Retinal pigment epithelial cell (primary cell): ENCODE measurements around the gene APOOL.
"Not testable (repeated sequence)": the region's sequence is repeated elsewhere in the genome, so short reads cannot be mapped to it uniquely, and the experiment has no call there.

Experiments used
- DNase-seq: peaks from one replicate; pipeline ENCODE4 v3.0.0-alpha.2; 2010; ENCODE audit warnings: low read depth
- H3K4me3 ChIP-seq: 2 replicates; pipeline ENCODE4 v1.5.1; 2011; ENCODE audit warnings: mild to moderate bottlenecking, low read length, control low read depth, moderate library complexity
- TF ChIP-seq, protein P1 (sequence below): conservative IDR thresholded peaks from 2 replicates; pipeline ENCODE4 v1.5.1; 2011; ENCODE audit warnings: low read depth, low read length, control low read depth, inconsistent platforms

The APOOL gene

GRCh38 chrX:85012098-85012497 is 8.4 kb downstream of the APOOL start:
- no peak overlapping the region for H3K4me3 ChIP-seq
- DNase-seq, result no peak
- TF ChIP-seq, protein P1, sequence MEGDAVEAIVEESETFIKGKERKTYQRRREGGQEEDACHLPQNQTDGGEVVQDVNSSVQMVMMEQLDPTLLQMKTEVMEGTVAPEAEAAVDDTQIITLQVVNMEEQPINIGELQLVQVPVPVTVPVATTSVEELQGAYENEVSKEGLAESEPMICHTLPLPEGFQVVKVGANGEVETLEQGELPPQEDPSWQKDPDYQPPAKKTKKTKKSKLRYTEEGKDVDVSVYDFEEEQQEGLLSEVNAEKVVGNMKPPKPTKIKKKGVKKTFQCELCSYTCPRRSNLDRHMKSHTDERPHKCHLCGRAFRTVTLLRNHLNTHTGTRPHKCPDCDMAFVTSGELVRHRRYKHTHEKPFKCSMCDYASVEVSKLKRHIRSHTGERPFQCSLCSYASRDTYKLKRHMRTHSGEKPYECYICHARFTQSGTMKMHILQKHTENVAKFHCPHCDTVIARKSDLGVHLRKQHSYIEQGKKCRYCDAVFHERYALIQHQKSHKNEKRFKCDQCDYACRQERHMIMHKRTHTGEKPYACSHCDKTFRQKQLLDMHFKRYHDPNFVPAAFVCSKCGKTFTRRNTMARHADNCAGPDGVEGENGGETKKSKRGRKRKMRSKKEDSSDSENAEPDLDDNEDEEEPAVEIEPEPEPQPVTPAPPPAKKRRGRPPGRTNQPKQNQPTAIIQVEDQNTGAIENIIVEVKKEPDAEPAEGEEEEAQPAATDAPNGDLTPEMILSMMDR, result no peak

DNA sequence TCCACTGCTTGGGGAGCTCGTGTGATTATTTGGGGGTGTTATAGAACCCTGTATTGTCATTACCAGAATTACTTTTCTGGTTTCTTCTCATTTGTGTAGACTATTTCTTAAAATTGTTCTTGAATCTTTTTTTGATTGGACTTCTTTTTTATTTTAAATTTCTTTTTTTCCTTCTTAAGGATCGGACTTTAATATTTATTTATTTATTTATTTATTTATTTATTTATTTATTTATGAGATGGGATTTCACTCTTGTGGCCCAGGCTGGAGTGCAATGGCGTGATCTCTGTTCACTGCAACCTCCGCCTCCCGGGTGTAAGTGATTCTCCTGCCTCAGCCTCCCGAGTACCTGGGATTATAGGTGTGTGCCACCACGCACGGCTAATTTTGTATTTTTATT is 11.7 kb downstream of the APOOL start:
- not testable (repeated sequence) for DNase-seq, H3K4me3 ChIP-seq

GRCh38 chrX:85017721-85018120 is 14.0 kb downstream of the APOOL start:
- no peak overlapping the region for H3K4me3 ChIP-seq
- no peak for DNase-seq
- TF ChIP-seq, protein P1, result no peak

DNA sequence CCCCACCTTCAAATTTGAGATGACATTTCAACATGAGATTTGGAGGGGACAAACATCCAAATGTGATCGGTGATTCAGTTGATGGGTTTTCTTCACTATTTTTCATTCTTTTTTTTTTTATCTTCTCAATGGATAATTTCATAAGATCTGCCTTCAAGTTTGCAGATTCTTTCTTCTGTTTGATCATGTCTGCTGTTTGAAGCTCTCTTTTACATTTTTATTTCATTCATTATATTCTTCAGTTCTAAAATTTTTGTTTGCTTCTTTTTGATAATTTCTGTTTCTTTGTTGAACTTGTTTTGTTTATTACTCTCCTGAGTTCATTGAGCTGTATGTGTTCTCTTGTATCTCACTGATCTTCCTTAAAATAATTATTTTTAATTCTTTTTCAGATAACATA is 14.8 kb downstream of the APOOL start:
- H3K4me3 ChIP-seq, result no peak overlapping the region
- no peak for DNase-seq
- TF ChIP-seq, protein P1, result no peak

- DNase-seq, result no peak
- H3K4me3 ChIP-seq, result no peak overlapping the region
- TF ChIP-seq, protein P1, result no peak
Observed at GRCh38 chrX:85020216-85020615, 16.5 kb downstream of the APOOL start.

GRCh38 chrX:85024044-85024443 is 20.4 kb downstream of the APOOL start:
- no peak for DNase-seq
- TF ChIP-seq, protein P1, result no peak
- H3K4me3 ChIP-seq, result no peak overlapping the region

GRCh38 chrX:85024562-85024961 is 20.9 kb downstream of the APOOL start:
- TF ChIP-seq, protein P1, result no peak
- DNase-seq, result no peak
- H3K4me3 ChIP-seq, result no peak overlapping the region

- DNase-seq, result no peak
- H3K4me3 ChIP-seq, result no peak overlapping the region
- TF ChIP-seq, protein P1, result no peak
Observed at GRCh38 chrX:85026170-85026569, 22.5 kb downstream of the APOOL start.
